ENCODE data around the gene C19orf25.

The C19orf25 gene

GRCh38 chr19:1474011-1474764 is 4.8 kb downstream of the C19orf25 start:
- Histone ChIP-seq H3K27me3 (replicated peaks in 2 of 5; ENCODE audit: control insufficient read depth in 4 of 5, insufficient read depth in 5 of 5, low read length in 4 of 5) (peaks cover 0 to 52% (median 19%) of the 10 kb centered on the region in 5 experiments), H3K4me1 (ENCODE audit: control extremely low read depth in 1 of 4, control insufficient read depth in 4 of 4, insufficient read depth in 4 of 4, low read length in 3 of 4) (peaks cover 0 to 39% (median 30%) of the 10 kb centered on the region in 4 experiments), H3K9me3 (ENCODE audit: control extremely low read depth in 1 of 5, control insufficient read depth in 4 of 5, insufficient read depth in 2 of 5, low read depth in 1 of 5, low read length in 4 of 5) (no peaks in the 10 kb centered on the region), H3K4me3 (ENCODE audit: control insufficient read depth in 1 of 7, extremely low read depth in 1 of 7, insufficient read depth in 4 of 7, low read depth in 2 of 7, low read length in 6 of 7) (no peak overlapping the region), H3K36me3 (ENCODE audit: control insufficient read depth in 4 of 4, insufficient read depth in 4 of 4, low read length in 3 of 4) (peaks cover 0 to 22% (median 4%) of the 10 kb centered on the region in 4 experiments), H3K27ac (ENCODE audit: insufficient read depth in 1 of 2, low read depth in 1 of 2, low read length in 2 of 2, poor library complexity in 1 of 2, severe bottlenecking in 2 of 2) (no peak overlapping the region)
- DNase-seq = no peak
- POLR2A ChIA-PET = no interaction called here
- CTCF ChIA-PET = interaction anchor here (2.5 kb wide), 1 partner anchor 17 kb away, joined by 6 read pairs; no protein-coding TSS in a partner anchor
- WGBS (ENCODE audit: insufficient coverage) = 97% methylated on average over 25 of the region's 31 CpGs

- H3K36me3 ChIP-seq (ENCODE audit: control insufficient read depth in 4 of 4, insufficient read depth in 4 of 4, low read length in 3 of 4) = peaks cover 0 to 22% (median 4%) of the 10 kb centered on the region in 4 experiments
- ChIA-PET POLR2A (interaction anchor here (0.6 kb wide), 1 partner anchor 22 kb away, joined by 3 read pairs; no protein-coding TSS in a partner anchor), CTCF (interaction anchor here (0.9 to 2.5 kb wide), 2 partner anchors 16 to 37 kb away, joined by 3 to 6 read pairs; no protein-coding TSS in a partner anchor)
- H3K27ac ChIP-seq (ENCODE audit: insufficient read depth in 1 of 2, low read depth in 1 of 2, low read length in 2 of 2, poor library complexity in 1 of 2, severe bottlenecking in 2 of 2) = no peak overlapping the region
- H3K4me1 ChIP-seq (ENCODE audit: control extremely low read depth in 1 of 4, control insufficient read depth in 4 of 4, insufficient read depth in 4 of 4, low read length in 3 of 4) = peaks cover 0 to 41% (median 32%) of the 10 kb centered on the region in 4 experiments
- no peaks in the 10 kb centered on the region for H3K9me3 ChIP-seq (ENCODE audit: control extremely low read depth in 1 of 5, control insufficient read depth in 4 of 5, insufficient read depth in 2 of 5, low read depth in 1 of 5, low read length in 4 of 5)
- H3K4me3 ChIP-seq (ENCODE audit: control insufficient read depth in 1 of 7, extremely low read depth in 1 of 7, insufficient read depth in 4 of 7, low read depth in 2 of 7, low read length in 6 of 7) = no peak overlapping the region
- no peak for DNase-seq
- H3K27me3 ChIP-seq (replicated peaks in 2 of 5; ENCODE audit: control insufficient read depth in 4 of 5, insufficient read depth in 5 of 5, low read length in 4 of 5) = peaks cover 0 to 61% (median 20%) of the 10 kb centered on the region in 5 experiments
- WGBS (ENCODE audit: insufficient coverage) = 87% methylated on average over 12 of the region's 20 CpGs
These were observed 5.7 kb downstream of the C19orf25 start for GRCh38 chr19:1473085-1473851.

GRCh38 chr19:1472231-1473084 is 6.6 kb downstream of the C19orf25 start:
- POLR2A ChIA-PET = interaction anchor here (0.5 kb wide), 1 partner anchor 26 kb away, joined by 3 read pairs; no protein-coding TSS in a partner anchor
- no peak overlapping the region for H3K4me3 ChIP-seq (ENCODE audit: control insufficient read depth in 1 of 7, extremely low read depth in 1 of 7, insufficient read depth in 4 of 7, low read depth in 2 of 7, low read length in 6 of 7)
- CTCF ChIA-PET = interaction anchor here (0.6 to 2.5 kb wide), 9 partner anchors 15 to 788 kb away, joined by 3 to 6 read pairs (median 4); partner anchors contain the start of gene PCSK4
- H3K9me3 ChIP-seq (ENCODE audit: control extremely low read depth in 1 of 5, control insufficient read depth in 4 of 5, insufficient read depth in 2 of 5, low read depth in 1 of 5, low read length in 4 of 5) = no peaks in the 10 kb centered on the region
- peaks cover 0 to 22% (median 4%) of the 10 kb centered on the region in 4 experiments for H3K36me3 ChIP-seq (ENCODE audit: control insufficient read depth in 4 of 4, insufficient read depth in 4 of 4, low read length in 3 of 4)
- DNase-seq = no peak
- no peak overlapping the region for H3K27ac ChIP-seq (ENCODE audit: insufficient read depth in 1 of 2, low read depth in 1 of 2, low read length in 2 of 2, poor library complexity in 1 of 2, severe bottlenecking in 2 of 2)
- peaks cover 0 to 69% (median 20%) of the 10 kb centered on the region in 5 experiments for H3K27me3 ChIP-seq (replicated peaks in 2 of 5; ENCODE audit: control insufficient read depth in 4 of 5, insufficient read depth in 5 of 5, low read length in 4 of 5)
- 67% methylated on average over 29 of the region's 44 CpGs for WGBS (ENCODE audit: insufficient coverage)
- H3K4me1 ChIP-seq (ENCODE audit: control extremely low read depth in 1 of 4, control insufficient read depth in 4 of 4, insufficient read depth in 4 of 4, low read length in 3 of 4) = peaks cover 0 to 46% (median 37%) of the 10 kb centered on the region in 4 experiments

GRCh38 chr19:1471515-1472160 is 7.4 kb downstream of the C19orf25 start:
- peak in 1 of 3 donors; percentile 32 for DNase-seq
- peaks cover 0 to 78% (median 24%) of the 10 kb centered on the region in 5 experiments for H3K27me3 ChIP-seq (replicated peaks in 2 of 5; ENCODE audit: control insufficient read depth in 4 of 5, insufficient read depth in 5 of 5, low read length in 4 of 5)
- POLR2A ChIA-PET = interaction anchor here (0.5 kb wide), 1 partner anchor 25 kb away, joined by 3 read pairs; no protein-coding TSS in a partner anchor
- peaks cover 0 to 53% (median 41%) of the 10 kb centered on the region in 4 experiments for H3K4me1 ChIP-seq (ENCODE audit: control extremely low read depth in 1 of 4, control insufficient read depth in 4 of 4, insufficient read depth in 4 of 4, low read length in 3 of 4)
- H3K9me3 ChIP-seq (ENCODE audit: control extremely low read depth in 1 of 5, control insufficient read depth in 4 of 5, insufficient read depth in 2 of 5, low read depth in 1 of 5, low read length in 4 of 5) = no peaks in the 10 kb centered on the region
- no peak overlapping the region for H3K4me3 ChIP-seq (ENCODE audit: control insufficient read depth in 1 of 7, extremely low read depth in 1 of 7, insufficient read depth in 4 of 7, low read depth in 2 of 7, low read length in 6 of 7)
- WGBS (ENCODE audit: insufficient coverage) = 25% methylated on average over 19 of the region's 24 CpGs
- H3K27ac ChIP-seq (ENCODE audit: insufficient read depth in 1 of 2, low read depth in 1 of 2, low read length in 2 of 2, poor library complexity in 1 of 2, severe bottlenecking in 2 of 2) = no peak overlapping the region
- CTCF ChIA-PET = interaction anchor here (0.6 to 2.5 kb wide), 11 partner anchors 10 to 789 kb away, joined by 3 to 7 read pairs (median 4); partner anchors contain the start of gene PCSK4
- H3K36me3 ChIP-seq (ENCODE audit: control insufficient read depth in 4 of 4, insufficient read depth in 4 of 4, low read length in 3 of 4) = peaks cover 0 to 18% (median 4%) of the 10 kb centered on the region in 4 experiments

GRCh38 chr19:1471010-1471514 is 8.0 kb downstream of the C19orf25 start:
- Histone ChIP-seq H3K36me3 (ENCODE audit: control insufficient read depth in 4 of 4, insufficient read depth in 4 of 4, low read length in 3 of 4) (peaks cover 0 to 15% (median 2%) of the 10 kb centered on the region in 4 experiments), H3K4me1 (ENCODE audit: control extremely low read depth in 1 of 4, control insufficient read depth in 4 of 4, insufficient read depth in 4 of 4, low read length in 3 of 4) (peaks cover 0 to 58% (median 41%) of the 10 kb centered on the region in 4 experiments), H3K4me3 (ENCODE audit: control insufficient read depth in 1 of 7, extremely low read depth in 1 of 7, insufficient read depth in 4 of 7, low read depth in 2 of 7, low read length in 6 of 7) (peak overlapping the region in 4 of 7 experiments; percentile 7 to 37 (median 28)), H3K9me3 (ENCODE audit: control extremely low read depth in 1 of 5, control insufficient read depth in 4 of 5, insufficient read depth in 2 of 5, low read depth in 1 of 5, low read length in 4 of 5) (no peaks in the 10 kb centered on the region), H3K27ac (ENCODE audit: insufficient read depth in 1 of 2, low read depth in 1 of 2, low read length in 2 of 2, poor library complexity in 1 of 2, severe bottlenecking in 2 of 2) (no peak overlapping the region), H3K27me3 (replicated peaks in 2 of 5; ENCODE audit: control insufficient read depth in 4 of 5, insufficient read depth in 5 of 5, low read length in 4 of 5) (peaks cover 0 to 83% (median 29%) of the 10 kb centered on the region in 5 experiments)
- 5% methylated on average over 23 of the region's 28 CpGs for WGBS (ENCODE audit: insufficient coverage)
- CTCF ChIA-PET = interaction anchor here (0.9 to 2.2 kb wide), 10 partner anchors 11 to 75 kb away, joined by 3 to 7 read pairs (median 4); partner anchors contain the start of gene PCSK4
- no peak for DNase-seq
- POLR2A ChIA-PET = no interaction called here
